GM21717 (cell line): ENCODE measurements around the gene BPGM.

ENCODE experiments used
- ATAC-seq: cut with Tn5 transposase; IDR thresholded peaks from one replicate; pipeline ENCODE4 v1.9.1; 2021; ENCODE audit warnings: mild to moderate bottlenecking, moderate library complexity; ENCODE audit not compliant: unreplicated experiment

The BPGM gene

GRCh38 chr7:134714470-134715205 is 68.0 kb downstream of the BPGM start:
- no peak for ATAC-seq

GRCh38 chr7:134718211-134718875 is 71.7 kb downstream of the BPGM start:
- no peak for ATAC-seq

GRCh38 chr7:134720091-134720935 is 73.7 kb downstream of the BPGM start:
- no peak for ATAC-seq

- no peak for ATAC-seq
Measured at GRCh38 chr7:134721171-134721570, 74.5 kb downstream of the BPGM start.

- ATAC-seq, result no peak
Measured at GRCh38 chr7:134722786-134723322, 76.2 kb downstream of the BPGM start.

- no peak for ATAC-seq
Measured at GRCh38 chr7:134723892-134724291, 77.2 kb downstream of the BPGM start.

GRCh38 chr7:134724606-134725005 is 78.0 kb downstream of the BPGM start:
- no peak for ATAC-seq

- ATAC-seq, result no peak
Measured at GRCh38 chr7:134726581-134726980, 79.9 kb downstream of the BPGM start.

GRCh38 chr7:134727711-134728110 is 81.1 kb downstream of the BPGM start:
- ATAC-seq, result no peak
